ENCODE measurements around the gene WFDC2. TPM values are rescaled to one million over a fixed set of nuclear protein-coding genes. Genes with fewer than 3 reads are reported as not detected.

WFDC2 gene
- total and polyA plus RNA-seq, 2 donors (not counting 3 experiments of a cell fraction or from before 2014, with no cell fraction given) = not detected

DNA sequence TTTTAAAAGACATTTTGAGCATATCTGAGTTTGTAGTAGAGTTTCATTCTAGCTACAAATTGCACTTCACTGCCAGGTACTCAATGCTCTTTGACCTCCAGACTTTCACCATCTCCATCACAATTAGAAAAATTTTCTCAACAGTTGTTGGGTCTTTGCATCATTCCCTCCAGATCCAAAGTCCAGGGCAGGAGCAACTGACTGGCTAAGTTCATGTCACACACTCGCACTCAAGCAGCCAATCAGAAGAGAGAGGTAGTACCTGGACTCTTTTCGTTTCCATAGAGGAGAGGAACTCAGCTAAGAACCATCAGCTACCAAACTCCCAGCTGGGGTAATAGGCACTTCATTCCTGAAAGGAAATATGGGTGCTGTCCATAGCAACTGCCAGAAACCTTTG is 36.8 kb downstream of the WFDC2 start:
- Histone ChIP-seq H3K9me1 (replicated peaks; ENCODE audit: control insufficient read depth, extremely low read depth, insufficient read depth, low read length) (no peaks in the 10 kb centered on the region), H3K4me2 (ENCODE audit: insufficient read depth, low read length) (no peak overlapping the region), H4K20me1 (replicated peaks; ENCODE audit: control insufficient read depth, extremely low read depth, insufficient read depth, low read length) (no peaks in the 10 kb centered on the region), H3K79me2 (ENCODE audit: control insufficient read depth, insufficient read depth, low read length) (no peaks in the 10 kb centered on the region), H3K27me3 (ENCODE audit: control insufficient read depth in 2 of 2, insufficient read depth in 2 of 2, low read length in 2 of 2) (peaks cover 0 to 3% of the 10 kb centered on the region in 2 experiments), H3K9me3 (replicated peaks; ENCODE audit: control insufficient read depth, insufficient read depth, low read length) (no peaks in the 10 kb centered on the region), H2AFZ (ENCODE audit: low read depth, low read length) (no peak overlapping the region), H3K9ac (replicated peaks; ENCODE audit: extremely low read depth, insufficient read depth, low read length) (no peak overlapping the region), H3K36me3 (ENCODE audit: control insufficient read depth in 2 of 2, extremely low read depth in 1 of 2, insufficient read depth in 2 of 2, low read length in 2 of 2) (no peaks in the 10 kb centered on the region), H3K4me3 (replicated peaks in 1 of 3; ENCODE audit: insufficient read depth in 1 of 3, low read depth in 1 of 3, low read length in 3 of 3) (no peak overlapping the region), H3K27ac (ENCODE audit: insufficient read depth, low read depth, low read length) (no peak overlapping the region), H3K4me1 (ENCODE audit: control insufficient read depth, extremely low read depth, insufficient read depth, low read length) (no peaks in the 10 kb centered on the region)
- dilution Hi-C loops (cut with MboI; ENCODE audit: extremely low pct_ligation_motif_present, low sequenced_read_pairs) = no loop called here
- FAIRE-seq (no peak), DNase-seq (ENCODE audit: low read depth, low spot score) (no peak)
- no TSS peak for BruUV-seq (replicated peaks)
- intact Hi-C loops (cut with micrococcal nuclease) = no loop called here
- ChIA-PET POLR2A (no interaction called here), CTCF (no interaction called here)
- no peak for TF ChIP-seq POLR2A (IDR thresholded peaks at IDR 0.05; ENCODE audit: low read depth, low read length)
- no peak for TF ChIP-seq FOS (IDR thresholded peaks at IDR 0.05; ENCODE audit: borderline replicate concordance, insufficient read depth, low read length)
- TF ChIP-seq GATA2 (IDR thresholded peaks at IDR 0.05; ENCODE audit: insufficient read depth, insufficient read length, low read depth, low read length) = no peak

GRCh38 chr20:45507011-45507820 is 37.7 kb downstream of the WFDC2 start:
- dilution Hi-C loops (cut with MboI; ENCODE audit: extremely low pct_ligation_motif_present, low sequenced_read_pairs) (no loop called here), intact Hi-C loops (cut with micrococcal nuclease) (no loop called here)
- ChIA-PET CTCF (no interaction called here), POLR2A (no interaction called here)
- TF ChIP-seq GATA2 (IDR thresholded peaks at IDR 0.05; ENCODE audit: insufficient read depth, insufficient read length, low read depth, low read length) (no peak), FOS (IDR thresholded peaks at IDR 0.05; ENCODE audit: borderline replicate concordance, insufficient read depth, low read length) (no peak), MAX (IDR thresholded peaks at IDR 0.05; ENCODE audit: insufficient read depth, insufficient read length) (no peak), POLR2AphosphoS5 (IDR thresholded peaks at IDR 0.05; ENCODE audit: insufficient read depth, low read depth, low read length) (no peak), CTCF (IDR thresholded peaks at IDR 0.05; ENCODE audit: extremely low read depth in 1 of 2, insufficient read depth in 1 of 2, low read depth in 1 of 2, low read length in 2 of 2) (no peak), JUN (IDR thresholded peaks at IDR 0.05; ENCODE audit: borderline replicate concordance, insufficient read depth, insufficient read length, low read depth) (no peak), EZH2 (IDR thresholded peaks at IDR 0.05; ENCODE audit: borderline replicate concordance, low read depth, low read length, severe bottlenecking) (no peak), POLR2A (IDR thresholded peaks at IDR 0.05; ENCODE audit: low read depth, low read length) (no peak), MYC (IDR thresholded peaks at IDR 0.05; ENCODE audit: low read depth, low read length) (no peak)
- no peak for DNase-seq (ENCODE audit: low read depth, low spot score)
- H3K4me3 ChIP-seq (replicated peaks in 1 of 3; ENCODE audit: insufficient read depth in 1 of 3, low read depth in 1 of 3, low read length in 3 of 3) = no peak overlapping the region
- H4K20me1 ChIP-seq (replicated peaks; ENCODE audit: control insufficient read depth, extremely low read depth, insufficient read depth, low read length) = no peaks in the 10 kb centered on the region
- no TSS peak for BruUV-seq (replicated peaks)
- H3K4me2 ChIP-seq (ENCODE audit: insufficient read depth, low read length) = no peak overlapping the region
- no peak overlapping the region for H3K9ac ChIP-seq (replicated peaks; ENCODE audit: extremely low read depth, insufficient read depth, low read length)
- H3K9me3 ChIP-seq (replicated peaks; ENCODE audit: control insufficient read depth, insufficient read depth, low read length) = no peaks in the 10 kb centered on the region
- H3K4me1 ChIP-seq (ENCODE audit: control insufficient read depth, extremely low read depth, insufficient read depth, low read length) = no peaks in the 10 kb centered on the region
- no peak for FAIRE-seq
- H3K27me3 ChIP-seq (ENCODE audit: control insufficient read depth in 2 of 2, insufficient read depth in 2 of 2, low read length in 2 of 2) = no peaks in the 10 kb centered on the region
- no peak overlapping the region for H3K27ac ChIP-seq (ENCODE audit: insufficient read depth, low read depth, low read length)
- H2AFZ ChIP-seq (ENCODE audit: low read depth, low read length) = no peak overlapping the region
- no peaks in the 10 kb centered on the region for H3K36me3 ChIP-seq (ENCODE audit: control insufficient read depth in 2 of 2, extremely low read depth in 1 of 2, insufficient read depth in 2 of 2, low read length in 2 of 2)
- no peaks in the 10 kb centered on the region for H3K9me1 ChIP-seq (replicated peaks; ENCODE audit: control insufficient read depth, extremely low read depth, insufficient read depth, low read length)
- H3K79me2 ChIP-seq (ENCODE audit: control insufficient read depth, insufficient read depth, low read length) = no peaks in the 10 kb centered on the region

Data from endothelial cell of umbilical vein (primary cell).